ENCODE measurements around the gene ARR3. TPM values are rescaled to one million over a fixed set of nuclear protein-coding genes. Genes with fewer than 3 reads are reported as not detected.
A peak's percentile ranks its signal among the peaks of the same experiment; 100 is the strongest.

The ARR3 gene
- total and polyA plus RNA-seq, 2 experiments from 2014 or later = 0.10 TPM; not detected in 1

- Histone ChIP-seq H3K27ac (no peak overlapping the region), H3K36me3 (no peaks in the 10 kb centered on the region), H3K27me3 (no peaks in the 10 kb centered on the region), H3K9me3 (ENCODE audit: low read depth) (no peaks in the 10 kb centered on the region), H3K4me3 (no peak overlapping the region), H3K4me1 (ENCODE audit: low read depth) (no peaks in the 10 kb centered on the region)
- no peak for TF ChIP-seq CTCF (IDR thresholded peaks at IDR 0.05; ENCODE audit: low read depth, low read length)
- no peak for DNase-seq (ENCODE audit: low read depth in 1 of 2, low spot score in 1 of 2)
Observed at GRCh38 chrX:70280573-70280972, 12.4 kb downstream of the ARR3 start.

- no peak within 1 kb of the TSS for H3K4me3 ChIP-seq
- TF ChIP-seq CTCF (IDR thresholded peaks at IDR 0.05; ENCODE audit: low read depth, low read length) = no peak
- no peaks in the 10 kb centered on the region for H3K27me3 ChIP-seq
- no peak for DNase-seq (ENCODE audit: low read depth in 1 of 2, low spot score in 1 of 2)
- no peaks in the 10 kb centered on the region for H3K36me3 ChIP-seq
- H3K9me3 ChIP-seq (ENCODE audit: low read depth) = no peaks in the 10 kb centered on the region
- H3K4me1 ChIP-seq (ENCODE audit: low read depth) = no peaks in the 10 kb centered on the region
- no peak within 1 kb of the TSS for H3K27ac ChIP-seq
Observed at GRCh38 chrX:70281951-70282350, 13.8 kb downstream of the ARR3 start, which contains the start of gene RAB41. Gene RAB41, plus strand, starts transcription at chrX:70282172. Its CDS starts 46 bp downstream, at chrX:70282218.

- Histone ChIP-seq H3K27ac (peak overlapping the region; percentile 50), H3K4me1 (ENCODE audit: low read depth) (no peaks in the 10 kb centered on the region), H3K9me3 (ENCODE audit: low read depth) (no peaks in the 10 kb centered on the region), H3K36me3 (no peaks in the 10 kb centered on the region), H3K4me3 (peak overlapping the region; percentile 49), H3K27me3 (no peaks in the 10 kb centered on the region)
- DNase-seq (ENCODE audit: low read depth in 1 of 2, low spot score in 1 of 2) = no peak
- TF ChIP-seq CTCF (IDR thresholded peaks at IDR 0.05; ENCODE audit: low read depth, low read length) = no peak
Observed at GRCh38 chrX:70289168-70289792, 21.1 kb downstream of the ARR3 start.

- no peaks in the 10 kb centered on the region for H3K36me3 ChIP-seq
- peak within 1 kb of the TSS; percentile 49 for H3K4me3 ChIP-seq
- no peaks in the 10 kb centered on the region for H3K4me1 ChIP-seq (ENCODE audit: low read depth)
- peak; percentile 83 to 86 for DNase-seq (ENCODE audit: low read depth in 1 of 2, low spot score in 1 of 2)
- no peak for TF ChIP-seq CTCF (IDR thresholded peaks at IDR 0.05; ENCODE audit: low read depth, low read length)
- no peaks in the 10 kb centered on the region for H3K9me3 ChIP-seq (ENCODE audit: low read depth)
- peak within 1 kb of the TSS; percentile 50 for H3K27ac ChIP-seq
- no peaks in the 10 kb centered on the region for H3K27me3 ChIP-seq
Observed at GRCh38 chrX:70289793-70290770, 21.9 kb downstream of the ARR3 start, which contains the start of the genes KIF4A and PDZD11. Gene KIF4A, plus strand, starts transcription at chrX:70290104. Its CDS starts 355 bp downstream, at chrX:70290459. Gene PDZD11, minus strand, starts transcription at chrX:70289927. Its CDS starts 586 bp downstream, at chrX:70289341.

- no peaks in the 10 kb centered on the region for H3K4me1 ChIP-seq (ENCODE audit: low read depth)
- no peaks in the 10 kb centered on the region for H3K27me3 ChIP-seq
- peak; percentile 7 for TF ChIP-seq CTCF (IDR thresholded peaks at IDR 0.05; ENCODE audit: low read depth, low read length)
- peak in 1 of 2 donors; percentile 23 for DNase-seq (ENCODE audit: low read depth in 1 of 2, low spot score in 1 of 2)
- no peaks in the 10 kb centered on the region for H3K9me3 ChIP-seq (ENCODE audit: low read depth)
- no peaks in the 10 kb centered on the region for H3K36me3 ChIP-seq
- H3K27ac ChIP-seq = no peak overlapping the region
- H3K4me3 ChIP-seq = no peak overlapping the region
Observed at GRCh38 chrX:70292788-70293187, 24.7 kb downstream of the ARR3 start.
